ENCODE measurements around the gene ALG9. TPM values are rescaled to one million over a fixed set of nuclear protein-coding genes. Genes with fewer than 3 reads are reported as not detected.

The ALG9 gene
- polyA plus RNA-seq, 3 donors = 7.4 to 7.9 (median 7.8) TPM

- H3K4me3 Mint-ChIP-seq = no peak overlapping the region
- no peak for DNase-seq
- no peak for TF ChIP-seq CTCF (IDR thresholded peaks at IDR 0.05)
- H3K36me3 ChIP-seq (replicated peaks in 1 of 2; ENCODE audit: control insufficient read depth in 1 of 2, insufficient read depth in 2 of 2, low read length in 2 of 2) = peaks cover 2 to 34% of the 10 kb centered on the region in 2 donors
- peaks cover 30 to 34% of the 10 kb centered on the region in 2 donors for H3K4me1 ChIP-seq (ENCODE audit: control insufficient read depth in 1 of 2, insufficient read depth in 2 of 2, low read length in 2 of 2)
- no peaks in the 10 kb centered on the region for H3K27me3 ChIP-seq (ENCODE audit: control insufficient read depth in 2 of 2, insufficient read depth in 2 of 2, low read length in 2 of 2)
- no peaks in the 10 kb centered on the region for H3K79me2 ChIP-seq (ENCODE audit: insufficient read depth, low read length)
- no peak overlapping the region for H2AFZ ChIP-seq (ENCODE audit: insufficient read depth, low read depth, low read length, poor library complexity, severe bottlenecking)
- no peaks in the 10 kb centered on the region for H3K9me3 Mint-ChIP-seq
- H3K9ac ChIP-seq (ENCODE audit: insufficient read depth, low read length, poor library complexity, severe bottlenecking) = no peak overlapping the region
- peaks cover 33 to 36% of the 10 kb centered on the region in 2 donors for H3K36me3 Mint-ChIP-seq
- H3K27ac Mint-ChIP-seq = no peak overlapping the region
- no peak overlapping the region for H3K27ac ChIP-seq (ENCODE audit: low read depth in 1 of 2, low read length in 2 of 2)
- no peak overlapping the region for H3K4me2 ChIP-seq (replicated peaks; ENCODE audit: extremely low read depth, low read length, poor library complexity, severe bottlenecking)
- no CpG with 5 or more reads among the region's 3 CpGs for WGBS (ENCODE audit: insufficient coverage)
- no peak overlapping the region for H3K4me3 ChIP-seq (replicated peaks in 1 of 3; ENCODE audit: low read depth in 2 of 3, low read length in 3 of 3)
- H3K27me3 Mint-ChIP-seq (ENCODE audit: low read depth in 3 of 3) = no peaks in the 10 kb centered on the region
- intact Hi-C loops (cut with micrococcal nuclease) = loop anchor here (10.0 kb wide), 2 partner anchors 75 to 285 kb away; no protein-coding TSS in a partner anchor
- H3K4me1 Mint-ChIP-seq = peaks cover 33% of the 10 kb centered on the region
- no peaks in the 10 kb centered on the region for H4K20me1 ChIP-seq (ENCODE audit: insufficient read depth, low read length)
- H3K9me3 ChIP-seq (replicated peaks in 1 of 2; ENCODE audit: control insufficient read depth in 1 of 2, insufficient read depth in 1 of 2, low read length in 2 of 2) = no peaks in the 10 kb centered on the region
Measured at GRCh38 chr11:111849631-111850030, 21.8 kb downstream of the ALG9 start.

GRCh38 chr11:111846636-111847035 is 24.7 kb downstream of the ALG9 start:
- TF ChIP-seq CTCF (IDR thresholded peaks at IDR 0.05) = no peak
- H3K79me2 ChIP-seq (ENCODE audit: insufficient read depth, low read length) = no peaks in the 10 kb centered on the region
- Mint-ChIP-seq H3K9me3 (no peaks in the 10 kb centered on the region), H3K27me3 (ENCODE audit: low read depth in 3 of 3) (peaks cover 0 to 2% (median 0%) of the 10 kb centered on the region in 3 donors), H3K4me3 (no peak overlapping the region), H3K27ac (peak overlapping the region; percentile 89 to 97 (median 96)), H3K36me3 (peaks cover 14 to 17% of the 10 kb centered on the region in 2 donors), H3K4me1 (peaks cover 48% of the 10 kb centered on the region)
- peak overlapping the region; percentile 45 for H3K4me2 ChIP-seq (replicated peaks; ENCODE audit: extremely low read depth, low read length, poor library complexity, severe bottlenecking)
- peak overlapping the region; percentile 33 to 83 for H3K27ac ChIP-seq (ENCODE audit: low read depth in 1 of 2, low read length in 2 of 2)
- no peak overlapping the region for H2AFZ ChIP-seq (ENCODE audit: insufficient read depth, low read depth, low read length, poor library complexity, severe bottlenecking)
- H3K9me3 ChIP-seq (replicated peaks in 1 of 2; ENCODE audit: control insufficient read depth in 1 of 2, insufficient read depth in 1 of 2, low read length in 2 of 2) = no peaks in the 10 kb centered on the region
- no peak overlapping the region for H3K9ac ChIP-seq (ENCODE audit: insufficient read depth, low read length, poor library complexity, severe bottlenecking)
- H3K4me1 ChIP-seq (ENCODE audit: control insufficient read depth in 1 of 2, insufficient read depth in 2 of 2, low read length in 2 of 2) = peaks cover 45 to 50% of the 10 kb centered on the region in 2 donors
- peak; percentile 22 to 45 (median 26) for DNase-seq
- H3K36me3 ChIP-seq (replicated peaks in 1 of 2; ENCODE audit: control insufficient read depth in 1 of 2, insufficient read depth in 2 of 2, low read length in 2 of 2) = peaks cover 0 to 9% of the 10 kb centered on the region in 2 donors
- H4K20me1 ChIP-seq (ENCODE audit: insufficient read depth, low read length) = no peaks in the 10 kb centered on the region
- H3K4me3 ChIP-seq (replicated peaks in 1 of 3; ENCODE audit: low read depth in 2 of 3, low read length in 3 of 3) = peak overlapping the region in 1 of 3 experiments; percentile 35
- intact Hi-C loops (cut with micrococcal nuclease) = loop anchor here (10.0 kb wide), 2 partner anchors 72 to 282 kb away; no protein-coding TSS in a partner anchor
- no peaks in the 10 kb centered on the region for H3K27me3 ChIP-seq (ENCODE audit: control insufficient read depth in 2 of 2, insufficient read depth in 2 of 2, low read length in 2 of 2)
- WGBS (ENCODE audit: insufficient coverage) = 20% methylated on average over 1 of the region's 1 CpG
